Keratinocyte (primary cell): ENCODE data around the gene MSI2. TPM values are rescaled to one million over a fixed set of nuclear protein-coding genes. Genes with fewer than 3 reads are reported as not detected.

Source experiments
- DNase-seq: peaks from one replicate; pipeline ENCODE4 v3.0.0-alpha.2; 2011; ENCODE audit warnings: low read depth, missing footprints, low spot score
- FAIRE-seq: peaks from 2 replicates; lab custom pipeline; 2011; peaks lifted over from hg19 to GRCh38; lab: Jason Lieb, UNC
- H2AFZ ChIP-seq: 2 replicates; pipeline ENCODE4 v1.6.0; 2012; ENCODE audit warnings: low read length, control low read depth, inconsistent platforms; ENCODE audit not compliant: control insufficient read depth
- H3K27ac ChIP-seq: 2 replicates; pipeline ENCODE4 v1.5.1; 2011; ENCODE audit warnings: low read length; ENCODE audit not compliant: control insufficient read depth, insufficient read depth
- H3K27me3 ChIP-seq: 3 replicates; pipeline ENCODE4 v1.6.0; 2011; ENCODE audit warnings: low read length; ENCODE audit not compliant: control insufficient read depth, insufficient read depth; ENCODE audit errors: extremely low read depth
- H3K36me3 ChIP-seq, 2 experiments: 2 replicates in 1 of 2; 3 replicates in 1 of 2; pipeline ENCODE4 v1.5.1; 2011; ENCODE audit warnings: low read length in 2 of 2, mild to moderate bottlenecking in 1 of 2; ENCODE audit not compliant: control insufficient read depth in 2 of 2, insufficient read depth in 2 of 2; ENCODE audit errors: extremely low read depth in 1 of 2
- H3K4me1 ChIP-seq: 3 replicates; pipeline ENCODE4 v1.5.1; 2011; ENCODE audit warnings: low read length; ENCODE audit not compliant: control insufficient read depth, insufficient read depth; ENCODE audit errors: extremely low read depth
- H3K4me2 ChIP-seq: 3 replicates; pipeline ENCODE4 v1.6.0; 2011; ENCODE audit warnings: low read depth, low read length; ENCODE audit not compliant: control insufficient read depth, insufficient read depth; ENCODE audit errors: extremely low read depth
- H3K4me3 ChIP-seq, 3 experiments: fragments of 200-600 bp in 1 of 3; sonication (generic) in 1 of 3; 2 replicates in 2 of 3; 3 replicates in 1 of 3; pipeline ENCODE4 v1.5.1; 2011 to 2016; ENCODE audit warnings: low read length in 3 of 3, mild to moderate bottlenecking in 3 of 3, control low read depth in 2 of 3, inconsistent platforms in 1 of 3, low read depth in 1 of 3, mixed read lengths in 1 of 3, mixed run types in 1 of 3, moderate library complexity in 1 of 3; ENCODE audit not compliant: control insufficient read depth in 2 of 3, insufficient read depth in 2 of 3; ENCODE audit errors: extremely low read depth in 1 of 3
- H3K79me2 ChIP-seq: 2 replicates; pipeline ENCODE4 v1.6.0; 2012; ENCODE audit warnings: low read length; ENCODE audit not compliant: control insufficient read depth, insufficient read depth
- H3K9ac ChIP-seq: 3 replicates; pipeline ENCODE4 v1.6.0; 2011; ENCODE audit warnings: low read length; ENCODE audit not compliant: control insufficient read depth, insufficient read depth; ENCODE audit errors: extremely low read depth
- H3K9me1 ChIP-seq: 3 replicates; pipeline ENCODE4 v1.6.0; 2011; ENCODE audit warnings: low read length; ENCODE audit not compliant: control insufficient read depth, insufficient read depth; ENCODE audit errors: extremely low read depth
- H3K9me3 ChIP-seq: 2 replicates; pipeline ENCODE4 v1.5.1; 2012; ENCODE audit warnings: low read depth, low read length; ENCODE audit not compliant: control insufficient read depth
- H4K20me1 ChIP-seq: 3 replicates; pipeline ENCODE4 v1.6.0; 2011; ENCODE audit warnings: low read length; ENCODE audit not compliant: control insufficient read depth, insufficient read depth; ENCODE audit errors: extremely low read depth
- EZH2 ChIP-seq: IDR thresholded peaks from one replicate; pipeline ENCODE4 v1.6.1; 2012; ENCODE audit warnings: inconsistent platforms, mild to moderate bottlenecking, low read length, moderate library complexity
- dilution Hi-C: fragments of 300-500 bp; cut with MboI; formaldehyde crosslinking; loops from one replicate; pipeline ENCODE4 v1.7.0; 2020; ENCODE audit warnings: low sequenced_read_pairs; ENCODE audit not compliant: extremely low pct_ligation_motif_present
- polyA plus RNA-seq, 5 experiments: library from polyadenylated mRNA; depleted of rRNA in 3 of 5; stranded (reverse) in 3 of 5; stranded (forward) in 1 of 5; unstranded in 1 of 5; fragments of >200 nt; gene quantifications; 1 replicate in 1 of 5; 2 replicates in 3 of 5; 3 replicates in 1 of 5; pipeline versions ENCODE4 v1.2.1 to v1.2.3, GENCODE V29; 2011 to 2012; ENCODE audit warnings: missing spikeins in 2 of 5, low read depth in 1 of 5, low replicate concordance in 1 of 5
- TF ChIP-seq, protein P1 (sequence below), 3 experiments: IDR thresholded peaks in 1 of 3; conservative IDR thresholded peaks in 1 of 3; optimal IDR thresholded peaks in 1 of 3; 2 replicates in 2 of 3; 3 replicates in 1 of 3; pipeline versions ENCODE3 to v1.5.1; 2011; ENCODE audit warnings: low read length in 3 of 3, mild to moderate bottlenecking in 3 of 3, moderate library complexity in 2 of 3, control low read depth in 1 of 3, inconsistent platforms in 1 of 3; ENCODE audit not compliant: insufficient read depth in 2 of 3; ENCODE audit errors: extremely low read depth in 1 of 3

Gene MSI2
- polyA plus RNA-seq, 1 donor (not counting 4 experiments of a cell fraction or from before 2014, with no cell fraction given), result 22.3 TPM

DNA sequence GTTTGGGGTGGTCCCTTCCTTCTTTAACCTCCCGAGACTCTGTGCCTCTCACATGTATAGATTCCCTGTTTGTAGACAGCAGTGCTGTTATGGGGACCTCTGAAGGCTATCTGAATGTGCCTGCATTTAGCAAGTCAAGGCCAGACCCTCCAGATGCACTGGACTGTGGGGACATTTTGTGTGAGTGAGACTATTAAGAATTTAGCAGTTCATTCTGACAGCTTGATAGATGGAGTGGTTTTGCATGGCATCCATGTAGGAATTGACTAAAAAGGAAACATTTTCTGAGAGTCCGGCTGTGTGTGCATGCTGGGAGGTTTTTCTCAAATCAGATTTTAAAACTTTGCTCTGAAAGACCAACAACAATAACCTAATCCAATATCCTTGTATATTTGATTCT is 226.3 kb downstream of the MSI2 start:
- H3K4me1 ChIP-seq, result peaks cover 32% of the 10 kb centered on the region
- dilution Hi-C loops, result no loop called here
- H3K27ac ChIP-seq, result no peak overlapping the region
- H2AFZ ChIP-seq, result no peak overlapping the region
- no peak overlapping the region for H3K4me2 ChIP-seq
- TF ChIP-seq, protein P1, sequence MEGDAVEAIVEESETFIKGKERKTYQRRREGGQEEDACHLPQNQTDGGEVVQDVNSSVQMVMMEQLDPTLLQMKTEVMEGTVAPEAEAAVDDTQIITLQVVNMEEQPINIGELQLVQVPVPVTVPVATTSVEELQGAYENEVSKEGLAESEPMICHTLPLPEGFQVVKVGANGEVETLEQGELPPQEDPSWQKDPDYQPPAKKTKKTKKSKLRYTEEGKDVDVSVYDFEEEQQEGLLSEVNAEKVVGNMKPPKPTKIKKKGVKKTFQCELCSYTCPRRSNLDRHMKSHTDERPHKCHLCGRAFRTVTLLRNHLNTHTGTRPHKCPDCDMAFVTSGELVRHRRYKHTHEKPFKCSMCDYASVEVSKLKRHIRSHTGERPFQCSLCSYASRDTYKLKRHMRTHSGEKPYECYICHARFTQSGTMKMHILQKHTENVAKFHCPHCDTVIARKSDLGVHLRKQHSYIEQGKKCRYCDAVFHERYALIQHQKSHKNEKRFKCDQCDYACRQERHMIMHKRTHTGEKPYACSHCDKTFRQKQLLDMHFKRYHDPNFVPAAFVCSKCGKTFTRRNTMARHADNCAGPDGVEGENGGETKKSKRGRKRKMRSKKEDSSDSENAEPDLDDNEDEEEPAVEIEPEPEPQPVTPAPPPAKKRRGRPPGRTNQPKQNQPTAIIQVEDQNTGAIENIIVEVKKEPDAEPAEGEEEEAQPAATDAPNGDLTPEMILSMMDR (optimal IDR thresholded peaks at IDR 0.05 in 1 of 3, IDR thresholded peaks at IDR 0.05 in 1 of 3, conservative IDR thresholded peaks at IDR 0.05 in 1 of 3; ENCODE audit: extremely low read depth in 1 of 3, insufficient read depth in 2 of 3, low read length in 3 of 3), result no peak
- no peak for TF ChIP-seq EZH2
- no peaks in the 10 kb centered on the region for H3K27me3 ChIP-seq
- no peaks in the 10 kb centered on the region for H4K20me1 ChIP-seq
- no peaks in the 10 kb centered on the region for H3K9me3 ChIP-seq
- FAIRE-seq (no peak), DNase-seq (no peak)
- no peak overlapping the region for H3K4me3 ChIP-seq
- H3K79me2 ChIP-seq, result no peaks in the 10 kb centered on the region
- no peaks in the 10 kb centered on the region for H3K9me1 ChIP-seq
- H3K9ac ChIP-seq, result no peak overlapping the region
- no peaks in the 10 kb centered on the region for H3K36me3 ChIP-seq

DNA sequence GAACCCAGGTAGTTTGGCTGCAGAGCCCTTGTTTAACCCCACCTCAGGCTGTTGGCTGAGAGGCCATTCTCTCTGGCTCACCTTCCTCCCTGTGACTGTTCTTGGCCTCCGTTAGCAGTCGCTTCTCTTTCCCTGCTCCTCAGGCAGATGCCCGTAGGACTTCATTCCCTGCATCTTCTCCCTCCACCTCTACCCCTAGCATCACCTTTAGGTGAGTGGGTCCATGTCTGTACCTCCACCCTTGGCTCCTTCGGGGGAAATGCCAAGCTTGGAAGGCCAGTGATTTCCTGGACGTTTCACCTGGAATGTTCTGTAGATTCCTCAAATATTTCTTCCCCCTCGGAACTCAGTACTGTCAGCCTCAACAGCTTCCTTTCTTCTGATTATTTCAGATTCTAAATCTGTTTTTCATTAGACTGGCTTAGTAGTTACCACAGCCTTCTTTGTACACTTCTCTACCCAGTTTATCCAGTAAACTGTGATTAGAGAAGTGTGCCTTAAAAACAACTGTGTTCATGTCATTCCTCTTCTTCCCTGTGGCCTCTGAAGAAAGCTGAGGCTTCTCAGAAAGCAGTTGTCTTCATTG is 227.9 kb downstream of the MSI2 start:
- FAIRE-seq (no peak), DNase-seq (no peak)
- Histone ChIP-seq H3K79me2 (no peaks in the 10 kb centered on the region), H2AFZ (no peak overlapping the region), H3K9me3 (no peaks in the 10 kb centered on the region), H3K4me3 (no peak overlapping the region), H4K20me1 (no peaks in the 10 kb centered on the region), H3K36me3 (no peaks in the 10 kb centered on the region), H3K4me1 (peaks cover 32% of the 10 kb centered on the region), H3K9me1 (no peaks in the 10 kb centered on the region), H3K27ac (no peak overlapping the region), H3K27me3 (no peaks in the 10 kb centered on the region), H3K4me2 (no peak overlapping the region), H3K9ac (no peak overlapping the region)
- TF ChIP-seq, protein P1 (optimal IDR thresholded peaks at IDR 0.05 in 1 of 3, IDR thresholded peaks at IDR 0.05 in 1 of 3, conservative IDR thresholded peaks at IDR 0.05 in 1 of 3; ENCODE audit: extremely low read depth in 1 of 3, insufficient read depth in 2 of 3, low read length in 3 of 3), result no peak
- TF ChIP-seq EZH2, result no peak
- dilution Hi-C loops, result no loop called here
